ENCODE results near the gene DEPDC5. TPM values are rescaled to one million over a fixed set of nuclear protein-coding genes. Genes with fewer than 3 reads are reported as not detected.

Gene DEPDC5
- total and polyA plus RNA-seq, 2 of the 8 experiments (the other 6 are each of a cell fraction or from before 2014, with no cell fraction given): 18.3 to 26.5 TPM

DNA sequence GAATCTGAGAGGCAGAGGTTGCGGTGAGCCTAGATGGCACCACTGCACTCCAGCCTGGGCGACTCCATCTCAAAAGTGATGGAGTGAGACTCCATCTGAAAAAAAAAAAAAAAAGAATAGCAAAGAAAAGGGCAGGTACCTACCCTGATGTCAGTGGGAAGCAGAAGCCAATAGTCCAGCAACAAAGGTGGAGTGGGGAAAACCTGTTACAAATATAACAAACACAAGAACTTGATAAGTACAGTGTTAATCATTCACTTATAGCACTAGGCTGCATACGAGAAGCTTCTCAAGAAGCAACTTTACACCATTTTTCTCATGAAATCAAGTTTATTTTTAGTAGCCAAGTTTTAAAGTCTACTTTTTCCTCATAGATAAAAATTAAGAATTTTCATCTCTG lies 128.0 kb downstream of the DEPDC5 start:
- no peak overlapping the region for H3K56ac ChIP-seq (replicated peaks; ENCODE audit: insufficient read length, low read depth, low read length)
- H3K27ac ChIP-seq (ENCODE audit: low read depth, low read length): no peak overlapping the region
- ChIA-PET CTCF (ENCODE audit: partially characterized antibody) (interaction anchor here (0.6 to 1.6 kb wide), 3 partner anchors 9 to 188 kb away, joined by 4 to 5 read pairs (median 4); no protein-coding TSS in a partner anchor), POLR2A (ENCODE audit: partially characterized antibody) (no interaction called here)
- H3K36me3 ChIP-seq (ENCODE audit: control insufficient read depth in 2 of 4, insufficient read depth in 4 of 4, low read length in 3 of 4): peaks cover 0 to 3% (median 0%) of the 10 kb centered on the region in 4 experiments; a peak in 1 of 8 replicates
- TF ChIP-seq SUZ12 (IDR thresholded peaks at IDR 0.05; ENCODE audit: low read length) (no peak), CHD2 (IDR thresholded peaks at IDR 0.05; ENCODE audit: low read length) (no peak), FOSL1 (IDR thresholded peaks at IDR 0.05; ENCODE audit: insufficient read depth, low read depth, low read length) (no peak), SP2 (IDR thresholded peaks at IDR 0.05; ENCODE audit: low read length) (no peak)
- no peak overlapping the region for H2AK5ac ChIP-seq (ENCODE audit: low read depth, low read length)
- no peak overlapping the region for H2BK20ac ChIP-seq (ENCODE audit: low read length)
- no peak overlapping the region for H2BK120ac ChIP-seq (replicated peaks; ENCODE audit: low read depth, low read length)
- H4K5ac ChIP-seq (ENCODE audit: insufficient read length, low read depth, low read length): no peak overlapping the region
- DNase-seq (ENCODE audit: low read depth in 1 of 2, low spot score in 2 of 2): no peak
- no peak overlapping the region for H3K23ac ChIP-seq (ENCODE audit: insufficient read length)
- no peaks in the 10 kb centered on the region for H3K9me3 ChIP-seq (ENCODE audit: insufficient read depth in 2 of 2, low read depth in 1 of 2, low read length in 1 of 2)
- H3K4ac ChIP-seq (replicated peaks; ENCODE audit: insufficient read length, low read depth, low read length): no peak overlapping the region
- H2AFZ ChIP-seq (ENCODE audit: low read length): no peak overlapping the region
- WGBS, 2 experiments (ENCODE audit: extremely low coverage in 1 of 2, insufficient coverage in 1 of 2, insufficient read length in 1 of 2, insufficient replicate concordance in 2 of 2, low coverage in 1 of 2, low lambda C conversion rate in 2 of 2, missing lambda C conversion rate in 1 of 2): 92% methylated on average over 2 of the region's 3 CpGs; no CpG with 5 or more reads in 1 of the 2 experiments
- no peaks in the 10 kb centered on the region for H3K79me1 ChIP-seq (ENCODE audit: low read depth, low read length)
- no peak for FAIRE-seq
- no peak overlapping the region for H2BK15ac ChIP-seq (ENCODE audit: low read length)
- no peak overlapping the region for H3K4me2 ChIP-seq (ENCODE audit: insufficient read depth in 1 of 2, low read depth in 2 of 2, low read length in 2 of 2)
- no peaks in the 10 kb centered on the region for H3K27me3 ChIP-seq (replicated peaks in 1 of 4; ENCODE audit: control insufficient read depth in 3 of 4, extremely low read depth in 1 of 4, insufficient read depth in 3 of 4, low read length in 3 of 4)
- H3K9ac ChIP-seq (replicated peaks in 1 of 4; ENCODE audit: extremely low read depth in 1 of 4, low read depth in 3 of 4, low read length in 3 of 4): no peak overlapping the region
- H3K79me2 ChIP-seq (ENCODE audit: control insufficient read depth in 1 of 2, insufficient read depth in 2 of 2, low read length in 2 of 2): no peaks in the 10 kb centered on the region
- no peak overlapping the region for H2BK5ac ChIP-seq (ENCODE audit: low read depth, low read length)
- H3K14ac ChIP-seq (ENCODE audit: insufficient read length): no peak overlapping the region
- H3K4me3 ChIP-seq (ENCODE audit: extremely low read depth in 1 of 4, insufficient read depth in 2 of 4, low read depth in 3 of 4, low read length in 4 of 4): no peak overlapping the region
- H3K23me2 ChIP-seq (ENCODE audit: low read depth, low read length): no peaks in the 10 kb centered on the region
- no peak overlapping the region for H3K18ac ChIP-seq (ENCODE audit: extremely low read depth, low read length)
- H4K20me1 ChIP-seq (replicated peaks in 1 of 2; ENCODE audit: control insufficient read depth in 1 of 2, insufficient read depth in 2 of 2, low read length in 2 of 2): no peaks in the 10 kb centered on the region
- H2BK12ac ChIP-seq (ENCODE audit: low read depth, low read length): no peak overlapping the region
- no peak overlapping the region for H4K91ac ChIP-seq (replicated peaks; ENCODE audit: insufficient read length, low read length)
- no peak overlapping the region for H4K8ac ChIP-seq (ENCODE audit: extremely low read depth, insufficient read depth, low read length)
- no peaks in the 10 kb centered on the region for H3K4me1 ChIP-seq (replicated peaks in 1 of 4; ENCODE audit: control insufficient read depth in 3 of 4, insufficient read depth in 4 of 4, low read length in 3 of 4)
